ENCODE data around the gene USF3. TPM values are rescaled to one million over a fixed set of nuclear protein-coding genes. Genes with fewer than 3 reads are reported as not detected.

The USF3 gene
- polyA plus RNA-seq, 1 donor from 2014 or later = 15.4 TPM

DNA sequence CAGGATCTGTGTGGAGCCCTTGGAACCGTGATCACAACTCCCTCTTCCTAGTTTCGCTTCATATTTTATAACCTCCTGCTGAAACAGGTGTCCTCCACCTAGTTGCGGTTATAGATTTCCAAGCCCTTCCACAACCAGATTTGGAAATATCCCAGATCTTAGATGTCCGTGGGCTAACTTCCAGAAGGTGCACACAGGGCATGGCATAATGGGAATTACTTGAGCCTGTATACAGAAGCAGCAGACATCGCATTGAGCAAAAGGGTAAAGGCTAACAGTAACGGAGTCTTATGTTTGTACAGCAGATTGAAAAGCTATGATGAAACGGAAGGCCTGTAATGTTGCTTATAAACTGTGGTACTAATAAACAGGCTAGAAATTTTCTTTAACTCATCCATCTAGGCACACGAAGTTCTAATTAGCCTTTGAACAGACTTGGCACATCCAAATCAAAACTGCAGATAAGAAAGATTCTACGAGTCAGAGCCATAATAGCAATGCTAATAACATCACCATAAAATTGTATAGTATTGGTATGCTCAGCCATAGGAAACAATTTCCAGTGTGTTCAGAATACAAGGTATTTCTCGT is 1.2 kb upstream of the USF3 start:
- Histone ChIP-seq H2AFZ (ENCODE audit: low read depth, low read length) (peak overlapping the region; percentile 94), H3K9ac (ENCODE audit: low read length) (peak overlapping the region; percentile 66), H4K20me1 (ENCODE audit: insufficient read depth) (no peaks in the 10 kb centered on the region), H3K27me3 (ENCODE audit: insufficient read depth, low read depth, low read length) (no peaks in the 10 kb centered on the region), H3K9me3 (ENCODE audit: low read length) (no peaks in the 10 kb centered on the region), H3K36me3 (ENCODE audit: insufficient read depth, low read length) (no peaks in the 10 kb centered on the region), H3K27ac (ENCODE audit: low read length) (peak overlapping the region; percentile 75), H3K4me3 (ENCODE audit: low read length) (peak overlapping the region; percentile 77), H3F3A (ENCODE audit: insufficient read depth, low read length, poor library complexity, severe bottlenecking) (no peaks in the 10 kb centered on the region), H3K9me2 (ENCODE audit: insufficient read depth, low read length) (no peaks in the 10 kb centered on the region), H3K4me2 (ENCODE audit: low read length) (peak overlapping the region; percentile 86), H3K79me2 (replicated peaks; ENCODE audit: insufficient read depth, low read length) (peaks cover 26% of the 10 kb centered on the region)
- TF ChIP-seq EZH2 (IDR thresholded peaks at IDR 0.05; ENCODE audit: borderline replicate concordance, insufficient read depth, low read length, poor library complexity, severe bottlenecking) (no peak), TAF1 (IDR thresholded peaks at IDR 0.05; ENCODE audit: low read depth) (no peak), EP300 (conservative IDR thresholded peaks at IDR 0.05; ENCODE audit: poor library complexity, severe bottlenecking) (no peak), POLR2AphosphoS5 (IDR thresholded peaks at IDR 0.05) (no peak), SMC3 (conservative IDR thresholded peaks at IDR 0.05; ENCODE audit: poor library complexity) (no peak), MXI1 (conservative IDR thresholded peaks at IDR 0.05; ENCODE audit: poor library complexity, severe bottlenecking) (no peak), REST (IDR thresholded peaks at IDR 0.05; ENCODE audit: borderline replicate concordance) (no peak), RAD21 (conservative IDR thresholded peaks at IDR 0.05) (no peak)
- TF ChIP-seq, protein P1, sequence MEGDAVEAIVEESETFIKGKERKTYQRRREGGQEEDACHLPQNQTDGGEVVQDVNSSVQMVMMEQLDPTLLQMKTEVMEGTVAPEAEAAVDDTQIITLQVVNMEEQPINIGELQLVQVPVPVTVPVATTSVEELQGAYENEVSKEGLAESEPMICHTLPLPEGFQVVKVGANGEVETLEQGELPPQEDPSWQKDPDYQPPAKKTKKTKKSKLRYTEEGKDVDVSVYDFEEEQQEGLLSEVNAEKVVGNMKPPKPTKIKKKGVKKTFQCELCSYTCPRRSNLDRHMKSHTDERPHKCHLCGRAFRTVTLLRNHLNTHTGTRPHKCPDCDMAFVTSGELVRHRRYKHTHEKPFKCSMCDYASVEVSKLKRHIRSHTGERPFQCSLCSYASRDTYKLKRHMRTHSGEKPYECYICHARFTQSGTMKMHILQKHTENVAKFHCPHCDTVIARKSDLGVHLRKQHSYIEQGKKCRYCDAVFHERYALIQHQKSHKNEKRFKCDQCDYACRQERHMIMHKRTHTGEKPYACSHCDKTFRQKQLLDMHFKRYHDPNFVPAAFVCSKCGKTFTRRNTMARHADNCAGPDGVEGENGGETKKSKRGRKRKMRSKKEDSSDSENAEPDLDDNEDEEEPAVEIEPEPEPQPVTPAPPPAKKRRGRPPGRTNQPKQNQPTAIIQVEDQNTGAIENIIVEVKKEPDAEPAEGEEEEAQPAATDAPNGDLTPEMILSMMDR (IDR thresholded peaks at IDR 0.05; ENCODE audit: poor library complexity, severe bottlenecking) = no peak

DNA sequence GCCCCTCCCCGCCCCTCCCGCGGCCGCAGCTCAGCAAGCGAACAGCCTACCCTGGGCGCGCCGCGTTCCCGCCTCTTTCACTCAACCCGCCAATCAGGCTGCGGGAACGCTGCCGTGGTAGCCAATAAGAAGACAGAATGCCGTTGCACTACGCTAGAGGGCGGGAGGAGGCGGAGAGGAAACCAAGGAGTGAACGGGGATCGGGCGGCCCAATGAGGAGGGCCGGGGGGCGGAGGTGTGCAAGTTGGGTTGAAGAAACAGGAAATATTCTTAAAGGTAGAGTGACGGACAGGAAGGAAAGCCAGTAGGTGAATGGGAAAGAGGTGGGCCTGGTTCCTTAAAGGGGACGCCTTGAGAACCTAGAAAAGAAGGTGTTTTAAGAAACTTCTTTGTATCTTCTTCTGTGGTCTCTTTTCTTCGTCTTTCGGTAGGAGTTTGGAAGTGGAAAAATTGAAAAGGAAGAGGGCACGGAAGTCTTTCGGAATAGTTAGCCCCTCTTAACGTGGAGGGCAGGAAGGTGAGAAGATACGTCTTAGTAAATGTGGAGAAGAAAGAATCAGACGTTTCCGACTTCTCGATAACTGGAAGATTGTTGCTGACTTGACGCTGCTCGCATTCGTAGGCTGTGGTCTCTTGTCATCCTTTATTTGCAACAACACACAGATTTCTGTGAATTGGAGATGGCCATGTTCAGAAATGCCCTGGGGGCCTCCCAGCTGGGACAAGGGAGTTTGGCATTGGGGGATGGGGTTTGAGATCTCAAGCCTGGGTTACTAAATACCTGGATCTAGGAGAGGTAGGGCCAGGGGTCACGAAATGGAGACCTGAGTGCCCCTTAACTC is 437 bp upstream of the USF3 start:
- H3K79me2 ChIP-seq (replicated peaks; ENCODE audit: insufficient read depth, low read length) = peaks cover 30% of the 10 kb centered on the region
- no peaks in the 10 kb centered on the region for H3K27me3 ChIP-seq (ENCODE audit: insufficient read depth, low read depth, low read length)
- no peaks in the 10 kb centered on the region for H3K36me3 ChIP-seq (ENCODE audit: insufficient read depth, low read length)
- no peaks in the 10 kb centered on the region for H4K20me1 ChIP-seq (ENCODE audit: insufficient read depth)
- peak overlapping the region; percentile 81 for H3K9ac ChIP-seq (ENCODE audit: low read length)
- no peaks in the 10 kb centered on the region for H3K9me2 ChIP-seq (ENCODE audit: insufficient read depth, low read length)
- H3K4me3 ChIP-seq (ENCODE audit: low read length) = peak overlapping the region; percentile 77
- H3K27ac ChIP-seq (ENCODE audit: low read length) = peak overlapping the region; percentile 75
- H3K9me3 ChIP-seq (ENCODE audit: low read length) = no peaks in the 10 kb centered on the region
- no peak for TF ChIP-seq POLR2AphosphoS5 (IDR thresholded peaks at IDR 0.05)
- TF ChIP-seq, protein P1 (IDR thresholded peaks at IDR 0.05; ENCODE audit: poor library complexity, severe bottlenecking) = peak; percentile 61
- peak; percentile 38 for TF ChIP-seq MXI1 (conservative IDR thresholded peaks at IDR 0.05; ENCODE audit: poor library complexity, severe bottlenecking)
- H3F3A ChIP-seq (ENCODE audit: insufficient read depth, low read length, poor library complexity, severe bottlenecking) = no peaks in the 10 kb centered on the region
- H2AFZ ChIP-seq (ENCODE audit: low read depth, low read length) = peak overlapping the region; percentile 94
- H3K4me2 ChIP-seq (ENCODE audit: low read length) = peak overlapping the region; percentile 86

Data from neural cell (in vitro differentiated cells).